Measurements from ENCODE around the gene CASKIN1. TPM values are rescaled to one million over a fixed set of nuclear protein-coding genes. Genes with fewer than 3 reads are reported as not detected.

CASKIN1 gene
- total RNA-seq, 1 experiment from 2014 or later, result 1.0 TPM

DNA sequence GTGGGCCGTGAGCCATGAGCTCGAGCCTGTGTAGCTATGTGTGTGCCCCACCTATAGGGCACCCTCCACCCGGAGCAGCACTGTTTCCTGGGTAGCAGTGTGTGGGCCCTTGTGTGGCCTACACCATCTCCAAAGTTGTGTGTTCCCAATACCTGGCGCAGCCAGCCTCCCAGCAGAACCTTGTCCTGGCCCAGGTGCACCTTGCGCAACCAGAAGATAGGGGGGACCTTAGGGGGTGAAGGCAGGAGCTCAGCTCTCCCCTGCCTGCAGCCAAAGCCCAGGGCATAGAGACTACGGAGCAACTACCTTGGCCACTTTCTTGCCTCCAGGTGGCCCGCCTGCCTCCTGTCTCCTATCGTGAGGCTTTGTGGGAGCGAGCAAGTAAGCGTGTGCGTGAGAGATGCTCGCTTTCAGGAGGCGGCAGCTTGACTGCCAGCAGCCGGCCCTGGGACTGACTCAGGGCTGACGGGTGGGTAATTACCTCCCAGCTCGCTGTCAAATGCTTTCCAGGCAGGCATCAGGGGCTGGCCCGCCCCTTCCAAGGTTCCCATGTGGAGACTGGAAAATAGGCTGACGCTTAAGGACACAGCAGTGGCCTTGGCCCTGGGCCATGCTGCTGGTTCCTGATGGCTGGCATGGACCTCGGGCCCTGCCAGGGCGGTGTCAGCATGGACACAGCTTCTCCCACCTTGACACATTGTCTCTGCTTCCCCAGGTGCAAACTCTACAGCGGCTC is 21.8 kb downstream of the CASKIN1 start:
- peaks cover 64% of the 10 kb centered on the region for H3K36me3 ChIP-seq
- H3K4me3 ChIP-seq, result no peak overlapping the region
- H3K27me3 ChIP-seq, result no peaks in the 10 kb centered on the region
- no peak for DNase-seq
- H3K9me3 ChIP-seq, result no peaks in the 10 kb centered on the region

DNA sequence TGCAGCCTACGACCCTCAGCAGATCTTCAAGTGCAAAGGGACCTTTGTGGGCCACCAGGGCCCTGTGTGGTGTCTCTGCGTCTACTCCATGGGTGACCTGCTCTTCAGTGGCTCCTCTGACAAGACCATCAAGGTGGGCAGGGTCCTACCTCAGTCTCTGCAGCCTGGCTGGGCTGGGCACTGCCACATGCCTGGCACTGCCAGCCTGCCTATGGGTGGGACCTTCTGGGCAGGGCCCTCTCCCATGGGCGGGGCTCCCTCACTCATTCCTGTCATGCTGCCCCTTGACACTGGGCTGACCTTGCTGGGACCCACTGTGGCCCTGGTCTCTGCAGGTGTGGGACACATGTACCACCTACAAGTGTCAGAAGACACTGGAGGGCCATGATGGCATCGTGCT is 22.5 kb downstream of the CASKIN1 start:
- H3K9me3 ChIP-seq, result no peaks in the 10 kb centered on the region
- no peaks in the 10 kb centered on the region for H3K27me3 ChIP-seq
- H3K4me3 ChIP-seq, result no peak overlapping the region
- H3K36me3 ChIP-seq, result peaks cover 71% of the 10 kb centered on the region
- no peak for DNase-seq

DNA sequence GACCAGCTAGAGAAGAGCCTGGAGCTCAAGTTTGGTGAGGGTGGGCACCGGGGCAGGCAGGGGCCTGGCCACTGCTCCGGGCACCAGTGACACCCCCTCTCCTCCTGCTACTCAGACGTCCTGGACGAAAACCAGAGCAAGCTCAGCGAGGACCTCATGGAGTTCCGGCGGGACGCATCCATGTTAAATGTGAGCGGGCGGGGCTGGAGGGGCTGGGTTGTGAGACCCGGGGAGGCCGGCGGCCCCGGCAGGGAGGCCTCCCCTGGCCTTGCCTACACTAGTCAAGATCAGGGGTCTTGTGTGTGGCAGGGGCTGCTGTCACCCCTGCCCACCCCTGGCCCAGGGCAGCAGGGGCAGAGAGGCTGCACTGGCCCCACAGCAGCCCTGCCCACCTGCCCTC is 23.0 kb downstream of the CASKIN1 start:
- Histone ChIP-seq H3K27me3 (no peaks in the 10 kb centered on the region), H3K36me3 (peaks cover 76% of the 10 kb centered on the region), H3K9me3 (no peaks in the 10 kb centered on the region), H3K4me3 (no peak overlapping the region)
- DNase-seq, result no peak

DNA sequence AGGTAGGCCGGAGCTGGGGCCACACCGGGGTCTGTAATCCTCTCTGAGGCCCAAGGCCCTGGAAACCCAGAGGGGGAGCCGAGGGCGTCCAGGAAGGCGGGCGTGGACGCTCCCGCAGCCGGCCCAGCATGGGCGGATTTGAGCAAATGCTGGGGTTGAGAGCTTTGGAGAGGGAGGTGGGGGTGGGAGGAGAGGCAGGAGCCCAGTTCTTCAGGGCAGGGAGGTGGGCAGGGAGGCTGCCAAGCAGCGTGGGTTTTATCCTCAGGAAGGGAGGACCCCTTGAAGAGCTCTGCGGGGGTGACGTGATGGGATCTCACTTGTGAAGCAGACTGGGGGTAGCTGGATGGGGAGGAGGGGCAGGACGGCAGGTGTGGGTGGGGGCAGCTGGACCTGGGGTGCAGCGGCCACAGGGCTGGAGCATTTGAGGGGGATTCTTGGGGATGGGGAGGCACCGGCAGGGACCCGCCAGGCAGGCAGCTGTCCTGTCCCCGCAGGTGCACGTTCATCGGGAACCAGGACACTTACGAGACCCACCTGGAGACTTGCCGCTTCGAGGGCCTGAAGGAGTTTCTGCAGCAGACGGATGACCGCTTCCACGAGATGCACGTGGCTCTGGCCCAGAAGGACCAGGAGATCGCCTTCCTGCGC is 23.6 kb downstream of the CASKIN1 start:
- Histone ChIP-seq H3K36me3 (peaks cover 79% of the 10 kb centered on the region), H3K27me3 (no peaks in the 10 kb centered on the region), H3K4me3 (no peak overlapping the region), H3K9me3 (no peaks in the 10 kb centered on the region)
- no peak for DNase-seq

DNA sequence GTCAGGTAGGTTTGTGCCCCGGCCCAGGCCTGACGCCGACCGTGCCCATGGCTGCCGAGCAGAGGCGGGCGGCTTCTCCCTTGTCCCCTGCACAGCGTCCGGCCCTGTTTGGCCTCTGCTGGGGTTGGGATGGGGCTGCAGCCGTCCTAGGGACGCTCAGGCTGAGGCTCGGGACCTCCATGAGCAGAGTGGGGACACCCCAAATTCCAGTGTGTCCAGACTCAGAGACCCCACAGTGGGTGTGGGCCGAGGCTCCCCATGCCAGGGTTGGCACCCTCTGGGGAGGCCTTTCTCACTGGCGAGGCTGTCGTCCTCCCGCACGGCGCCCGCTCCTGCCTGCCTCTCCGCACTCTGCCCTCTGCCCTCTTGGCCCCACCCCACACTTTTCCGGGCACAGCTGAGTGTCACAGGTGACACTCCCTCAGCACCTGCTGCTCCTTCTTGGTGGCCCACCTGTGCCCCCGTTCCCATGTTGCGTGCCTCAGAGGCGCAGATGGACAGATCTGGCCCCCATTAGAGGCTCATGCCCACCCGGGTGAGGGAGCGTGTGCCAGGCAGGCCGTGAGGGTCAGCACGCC is 24.7 kb downstream of the CASKIN1 start:
- no peaks in the 10 kb centered on the region for H3K27me3 ChIP-seq
- no peaks in the 10 kb centered on the region for H3K9me3 ChIP-seq
- no peak for DNase-seq
- no peak overlapping the region for H3K4me3 ChIP-seq
- H3K36me3 ChIP-seq, result peaks cover 86% of the 10 kb centered on the region

DNA sequence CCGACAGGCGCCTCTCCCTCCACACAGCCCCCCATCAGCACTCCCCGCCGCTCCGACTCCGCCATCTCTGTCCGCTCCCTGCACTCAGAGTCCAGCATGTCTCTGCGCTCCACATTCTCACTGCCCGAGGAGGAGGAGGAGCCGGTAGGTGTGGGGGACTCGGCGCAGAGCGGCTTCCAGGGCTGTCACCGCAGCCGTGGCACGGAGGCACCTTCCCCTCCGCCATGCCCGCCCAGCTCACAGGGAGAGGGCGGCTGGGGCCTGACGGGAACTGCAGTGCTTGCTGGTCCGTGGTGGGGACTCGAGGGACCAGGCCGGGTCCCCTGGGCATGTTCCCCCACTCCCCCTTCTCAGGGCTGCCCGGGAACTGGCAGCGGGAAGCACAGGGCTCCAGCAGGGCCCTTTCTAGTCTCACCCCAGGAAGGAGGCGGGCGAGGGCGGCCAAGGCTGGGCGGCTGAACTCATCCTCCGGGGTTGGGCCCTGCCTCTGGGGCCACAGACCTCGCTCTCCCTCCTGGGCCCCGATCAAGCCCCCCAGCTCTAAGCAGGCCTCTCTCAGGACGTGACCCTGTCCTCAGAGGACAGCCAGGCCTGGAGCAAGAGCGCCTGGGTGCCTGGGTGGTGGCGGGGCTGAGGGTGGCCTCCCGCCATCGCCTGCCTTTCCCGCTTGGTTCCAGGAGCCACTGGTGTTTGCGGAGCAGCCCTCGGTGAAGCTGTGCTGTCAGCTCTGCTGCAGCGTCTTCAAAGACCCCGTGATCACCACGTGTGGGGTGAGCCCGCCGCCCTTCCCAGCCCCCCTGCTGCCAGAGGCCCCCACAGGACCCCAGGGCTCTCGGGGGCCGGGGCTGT is 25.6 kb downstream of the CASKIN1 start:
- Histone ChIP-seq H3K27me3 (no peaks in the 10 kb centered on the region), H3K4me3 (no peak overlapping the region), H3K9me3 (no peaks in the 10 kb centered on the region), H3K36me3 (peaks cover 87% of the 10 kb centered on the region)
- DNase-seq, result no peak

DNA sequence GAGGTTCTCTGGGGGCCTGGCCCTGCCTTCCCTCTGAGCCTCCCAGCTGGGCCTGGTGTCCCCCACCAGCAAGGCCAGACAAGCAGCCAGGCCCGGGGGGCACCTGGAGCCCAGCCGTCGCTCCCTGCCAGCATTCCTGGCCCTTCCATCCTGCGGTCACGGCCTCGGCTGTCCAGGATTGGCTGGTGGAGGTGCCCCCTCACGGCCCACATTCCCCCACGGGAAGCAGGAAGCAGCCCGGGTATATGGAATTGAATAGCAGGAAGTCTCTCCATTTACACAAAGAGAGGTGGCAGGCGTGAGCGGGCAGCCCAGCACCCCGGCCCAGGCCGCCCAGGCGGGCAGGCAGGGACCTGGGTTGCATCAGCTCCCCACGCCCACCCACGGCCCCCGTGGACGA is 26.3 kb downstream of the CASKIN1 start:
- Histone ChIP-seq H3K9me3 (no peaks in the 10 kb centered on the region), H3K36me3 (peaks cover 82% of the 10 kb centered on the region), H3K4me3 (no peak overlapping the region), H3K27me3 (no peaks in the 10 kb centered on the region)
- no peak for DNase-seq

DNA sequence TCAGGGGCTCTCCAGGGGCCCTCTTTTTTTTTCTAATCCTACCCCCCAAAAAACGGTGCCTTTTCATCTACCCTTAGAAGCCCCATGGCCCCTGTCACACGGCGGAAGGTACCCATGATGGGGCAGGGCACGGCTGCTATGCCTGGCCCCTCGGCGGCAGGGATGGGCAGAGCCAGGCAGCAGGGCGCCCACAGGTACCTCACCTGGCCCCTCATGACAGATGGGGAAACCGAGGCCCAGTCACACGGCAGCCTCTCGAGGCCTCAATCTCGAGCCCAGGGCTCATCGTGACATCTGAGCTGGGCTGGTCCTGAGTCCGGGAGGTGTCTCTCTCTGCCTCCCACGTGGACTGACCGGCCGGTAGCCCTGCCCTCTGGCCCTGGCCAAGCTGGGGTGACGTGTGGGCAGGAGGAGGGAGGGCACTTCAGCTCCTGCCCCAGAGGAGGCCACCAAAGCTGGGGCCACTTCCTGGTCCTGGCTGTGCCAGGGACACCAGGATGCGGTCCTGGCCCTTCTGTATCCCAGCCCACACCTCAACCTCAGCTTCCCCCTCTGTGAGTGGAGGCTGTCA is 29.3 kb downstream of the CASKIN1 start:
- H3K36me3 ChIP-seq, result peaks cover 84% of the 10 kb centered on the region
- no peaks in the 10 kb centered on the region for H3K9me3 ChIP-seq
- no peak overlapping the region for H3K4me3 ChIP-seq
- no peaks in the 10 kb centered on the region for H3K27me3 ChIP-seq
- DNase-seq, result no peak

DNA sequence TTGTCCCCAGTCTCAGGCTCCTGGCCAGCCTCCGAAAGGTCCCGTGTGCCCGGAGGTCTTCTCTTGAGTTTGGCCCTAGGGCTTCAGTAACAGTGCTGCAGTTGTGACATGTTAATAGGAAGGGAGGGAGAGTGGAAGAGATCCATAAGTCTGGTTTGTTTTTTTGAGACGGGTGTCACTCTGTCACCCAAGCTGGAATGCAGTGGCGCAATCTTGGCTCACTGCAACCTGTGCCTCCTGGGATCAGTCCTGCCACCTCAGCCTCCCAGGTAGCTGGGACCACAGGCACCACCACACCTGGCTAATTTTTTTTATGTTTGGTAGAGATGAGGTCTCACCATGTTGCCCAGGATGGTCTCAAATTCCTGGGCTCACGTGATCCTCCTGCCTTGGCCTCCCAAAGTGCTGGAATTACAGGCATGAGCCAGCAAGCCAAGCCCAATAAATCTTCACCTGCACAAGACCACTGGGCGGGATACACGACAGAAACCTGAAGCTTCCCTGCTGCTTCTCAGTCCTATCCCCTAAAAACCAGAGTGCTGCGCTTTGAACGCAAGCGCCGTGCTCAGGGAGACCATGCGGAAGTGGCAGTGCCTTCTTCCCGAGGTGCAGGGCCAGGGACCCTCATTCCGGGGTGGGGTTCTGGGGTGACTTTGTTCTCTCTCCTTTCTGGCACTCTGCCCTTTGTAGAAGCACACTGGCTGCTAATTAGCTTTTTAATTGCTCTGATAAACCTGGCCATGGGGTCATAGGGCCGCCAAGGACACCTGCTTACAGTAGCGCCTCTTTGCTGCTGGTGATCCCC is 29.9 kb downstream of the CASKIN1 start:
- Histone ChIP-seq H3K36me3 (peaks cover 84% of the 10 kb centered on the region), H3K27me3 (no peaks in the 10 kb centered on the region), H3K4me3 (no peak overlapping the region), H3K9me3 (no peaks in the 10 kb centered on the region)
- DNase-seq, result no peak

DNA sequence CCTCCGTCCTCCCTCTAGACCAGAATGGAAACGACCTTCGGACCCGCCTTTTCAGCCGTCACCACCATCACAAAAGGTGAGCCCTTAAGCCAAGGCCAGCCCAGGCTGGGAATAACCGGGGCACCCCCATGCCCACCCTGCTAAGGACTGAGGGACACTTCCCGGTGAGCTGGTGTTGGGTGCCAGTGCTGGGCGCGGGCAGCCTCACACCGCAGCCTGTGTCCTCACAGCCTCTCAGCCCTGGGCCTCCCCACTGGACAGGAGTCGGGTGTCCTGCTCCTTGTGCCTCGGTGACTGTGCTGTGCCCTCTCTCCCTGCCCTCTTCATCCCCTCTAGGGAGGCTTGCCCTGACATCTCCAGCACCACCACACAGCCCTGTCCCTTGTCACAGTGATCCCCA is 30.5 kb downstream of the CASKIN1 start:
- Histone ChIP-seq H3K27me3 (no peaks in the 10 kb centered on the region), H3K9me3 (no peaks in the 10 kb centered on the region), H3K36me3 (peaks cover 81% of the 10 kb centered on the region), H3K4me3 (no peak overlapping the region)
- no peak for DNase-seq

DNA sequence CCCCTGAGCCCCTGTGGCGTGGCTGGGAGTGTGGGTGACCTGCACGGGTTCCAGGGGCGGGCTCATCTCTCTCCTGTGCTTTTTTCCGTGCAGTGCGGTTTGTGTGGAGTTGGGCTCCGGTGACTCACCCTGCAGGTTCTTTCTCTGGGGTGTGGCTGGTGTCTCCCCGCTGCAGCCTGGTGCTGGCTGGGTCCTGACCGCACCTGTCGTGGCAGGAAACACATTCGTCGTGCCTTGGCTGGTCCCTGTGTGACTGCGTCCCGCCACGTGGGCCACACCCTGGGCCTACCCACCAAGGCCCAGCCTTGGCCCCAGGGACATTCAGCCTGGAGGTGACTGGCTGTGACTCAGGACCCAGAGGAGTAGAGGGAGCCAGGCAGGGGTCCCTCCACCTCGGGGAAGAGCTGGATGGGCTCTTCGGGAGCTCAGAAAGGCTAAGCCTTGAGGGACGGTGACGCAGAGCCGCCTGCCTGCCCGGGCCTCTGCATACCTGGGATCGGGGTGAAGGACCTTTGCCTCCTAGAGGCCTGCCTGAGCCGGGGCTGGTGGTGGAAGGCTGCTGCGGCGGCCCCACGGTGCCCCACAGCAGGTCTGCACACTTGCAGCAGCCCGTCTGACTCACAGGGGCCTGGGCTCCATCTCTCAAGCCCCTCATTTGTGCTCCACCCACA is 33.1 kb downstream of the CASKIN1 start:
- Histone ChIP-seq H3K36me3 (peaks cover 77% of the 10 kb centered on the region), H3K4me3 (no peak overlapping the region), H3K27me3 (no peaks in the 10 kb centered on the region), H3K9me3 (no peaks in the 10 kb centered on the region)
- DNase-seq, result no peak

DNA sequence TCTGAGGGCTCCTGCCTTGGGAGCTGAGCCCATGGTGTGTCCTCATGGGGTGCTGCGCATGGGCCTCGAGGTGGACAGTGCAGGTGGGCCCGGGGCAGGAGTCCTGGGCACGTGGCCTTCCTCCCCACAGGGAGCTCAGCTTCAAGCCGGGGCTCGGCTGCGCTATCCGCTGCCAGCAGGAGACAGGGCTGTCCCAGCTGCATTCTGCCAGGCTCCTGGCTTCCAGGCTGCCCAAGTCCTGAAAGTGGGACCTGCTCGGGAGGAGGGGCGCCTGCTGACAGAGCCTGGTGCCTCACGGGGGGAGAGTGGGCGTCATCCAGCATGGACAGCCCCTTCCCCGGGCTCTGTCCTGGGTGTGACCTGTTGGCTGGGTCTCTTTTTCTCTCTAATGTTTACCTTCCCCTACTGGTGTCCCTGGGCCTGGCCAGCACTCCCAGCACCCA is 33.7 kb downstream of the CASKIN1 start:
- Histone ChIP-seq H3K27me3 (no peaks in the 10 kb centered on the region), H3K9me3 (no peaks in the 10 kb centered on the region), H3K4me3 (no peak overlapping the region), H3K36me3 (peaks cover 77% of the 10 kb centered on the region)
- no peak for DNase-seq

DNA sequence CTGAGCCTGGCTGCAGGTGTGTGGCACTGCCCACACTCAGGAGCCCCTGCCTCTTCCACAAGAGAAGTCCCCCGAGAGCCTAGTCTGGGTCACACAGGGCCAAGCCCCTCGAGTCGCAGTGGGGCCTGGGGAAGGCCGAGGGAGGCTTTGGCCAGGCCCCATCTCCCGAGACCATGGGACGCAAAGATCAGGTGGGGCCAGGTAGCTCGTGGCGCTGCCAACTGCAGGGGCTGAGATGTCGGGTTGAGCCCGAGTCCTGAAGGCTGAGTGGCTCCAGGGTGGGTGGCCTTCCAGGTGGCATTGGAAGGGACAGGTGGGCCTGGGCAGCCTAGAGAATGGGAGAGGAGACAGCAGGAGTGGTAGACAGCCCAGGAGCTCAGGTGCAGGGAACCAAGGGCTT is 34.5 kb downstream of the CASKIN1 start:
- Histone ChIP-seq H3K36me3 (peaks cover 77% of the 10 kb centered on the region), H3K27me3 (no peaks in the 10 kb centered on the region), H3K9me3 (no peaks in the 10 kb centered on the region), H3K4me3 (no peak overlapping the region)
- no peak for DNase-seq

DNA sequence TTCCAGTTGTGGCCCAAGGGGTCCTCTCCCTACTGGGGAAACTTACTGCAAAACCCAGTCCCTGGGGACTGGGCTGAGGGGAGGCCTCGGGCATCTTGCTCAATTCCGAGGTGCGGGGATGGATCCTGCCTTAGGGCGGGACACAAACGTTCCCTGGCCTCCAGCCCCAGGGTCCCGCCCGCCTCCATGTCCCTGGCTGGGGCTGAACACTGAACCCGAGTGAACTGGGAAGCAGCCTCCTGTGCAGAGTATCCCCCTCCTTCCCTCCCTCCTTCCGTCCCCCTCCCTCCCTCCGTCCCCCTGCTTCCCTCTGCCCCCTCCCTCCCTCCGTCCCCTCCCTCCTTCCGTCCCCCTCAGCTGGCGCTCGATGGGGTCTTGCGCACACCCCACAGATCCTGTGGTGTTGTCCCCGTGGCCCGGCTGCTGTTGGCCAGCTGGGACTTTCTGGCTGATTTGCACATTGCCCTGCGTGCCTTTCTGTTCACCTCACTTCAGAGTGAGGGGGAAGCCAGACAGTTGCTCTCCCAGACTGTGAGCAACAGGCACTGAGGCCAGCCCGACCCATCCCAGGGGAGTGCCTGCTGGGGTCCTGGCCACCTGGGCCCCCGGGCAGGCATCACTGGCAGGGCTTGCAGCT is 35.4 kb downstream of the CASKIN1 start:
- Histone ChIP-seq H3K27me3 (no peaks in the 10 kb centered on the region), H3K36me3 (peaks cover 72% of the 10 kb centered on the region), H3K9me3 (no peaks in the 10 kb centered on the region), H3K4me3 (no peak overlapping the region)
- no peak for DNase-seq

DNA sequence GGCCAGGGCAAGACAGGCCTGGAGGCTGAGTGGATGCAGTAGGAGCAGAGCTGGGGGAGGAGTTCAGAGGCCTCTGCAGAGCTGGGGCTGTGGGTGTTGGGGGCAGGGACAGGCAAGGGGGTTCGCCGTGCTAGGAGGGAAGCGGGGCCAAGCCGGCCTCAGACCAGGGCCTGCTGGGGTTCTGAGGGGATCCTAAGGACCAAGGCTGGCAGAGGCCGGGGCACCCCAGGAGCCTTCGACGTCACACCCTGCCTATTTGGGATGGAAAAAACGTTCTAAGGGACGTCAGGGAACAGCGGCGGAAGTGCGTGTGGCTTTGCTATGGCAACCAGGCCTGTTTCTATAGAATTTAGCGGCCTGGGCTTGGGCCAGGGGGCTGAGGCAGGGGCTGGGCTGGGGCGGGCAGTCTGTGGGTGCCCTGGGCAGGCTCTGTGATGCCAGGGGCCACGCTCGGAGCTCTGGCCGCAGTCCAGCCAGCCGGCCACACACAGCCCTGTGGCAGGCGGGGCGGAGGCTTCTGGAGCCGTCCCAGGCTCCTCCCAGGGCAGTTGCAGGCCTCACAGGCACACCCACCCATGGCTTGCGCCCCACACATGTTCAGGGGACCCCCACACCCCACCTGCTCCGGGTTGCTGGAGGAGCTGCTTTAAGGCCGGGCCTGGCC is 37.1 kb downstream of the CASKIN1 start:
- Histone ChIP-seq H3K9me3 (no peaks in the 10 kb centered on the region), H3K27me3 (no peaks in the 10 kb centered on the region), H3K4me3 (no peak overlapping the region), H3K36me3 (peaks cover 77% of the 10 kb centered on the region)
- no peak for DNase-seq

Data from MG63 (cell line).